Transverse colon (tissue), 4 donors: ENCODE results near the gene RNF207. TPM values are rescaled to one million over a fixed set of nuclear protein-coding genes. Genes with fewer than 3 reads are reported as not detected.

Source experiments
- DNase-seq: peaks from one replicate; pipeline ENCODE4 v3.0.0-alpha.2; 2019
- H3K27ac ChIP-seq, 4 donors: fragments of 200-600 bp; sonication (generic); 2 replicates each; pipeline ENCODE4 v1.5.1; 2016 to 2018; ENCODE audit warnings: inconsistent platforms in 4 of 4
- H3K27me3 ChIP-seq: fragments of 200-600 bp; sonication (generic); 2 replicates; pipeline ENCODE4 v1.5.1; 2017; ENCODE audit warnings: inconsistent platforms
- H3K36me3 ChIP-seq, 4 donors: fragments of 200-600 bp; sonication (generic); 2 replicates each; pipeline ENCODE4 v1.5.1; 2017 to 2019; ENCODE audit warnings: inconsistent platforms in 4 of 4
- H3K4me1 ChIP-seq, 4 donors: fragments of 200-600 bp; sonication (generic); 2 replicates each; pipeline ENCODE4 v1.5.1; 2017 to 2020; ENCODE audit warnings: inconsistent platforms in 4 of 4
- H3K4me3 ChIP-seq, 4 donors: fragments of 200-600 bp; sonication (generic); 1 replicate in 1 of 4; 2 replicates in 3 of 4; pipeline versions ENCODE4 v1.5.1 to v1.6.1; 2017 to 2019; ENCODE audit warnings: inconsistent platforms in 4 of 4
- H3K9me3 ChIP-seq, 2 donors: fragments of 200-600 bp; sonication (generic); 2 replicates each; pipeline ENCODE4 v1.5.1; 2017 to 2019; ENCODE audit warnings: inconsistent platforms in 2 of 2
- CTCF ChIP-seq, 5 experiments: fragments of 200-600 bp in 3 of 5; fragments of 450-650 bp in 2 of 5; sonication (generic) in 3 of 5; IDR thresholded peaks; 1 replicate in 2 of 5; 2 replicates in 3 of 5; pipeline ENCODE4 v1.5.1; 2016 to 2017; ENCODE audit warnings: antibody characterized with exemption in 5 of 5, inconsistent platforms in 3 of 5, mild to moderate bottlenecking in 2 of 5, moderate library complexity in 1 of 5
- EP300 ChIP-seq: sonication (generic); formaldehyde crosslinking; IDR thresholded peaks from one replicate; pipeline ENCODE4 v1.6.1; 2017; ENCODE audit warnings: antibody characterized with exemption, low read depth
- POLR2A ChIP-seq: fragments of 450-650 bp; IDR thresholded peaks from one replicate; pipeline ENCODE4 v1.6.1; 2016; ENCODE audit warnings: antibody characterized with exemption, mild to moderate bottlenecking, moderate library complexity
- POLR2AphosphoS5 ChIP-seq, 3 donors: sonication (generic); formaldehyde crosslinking; IDR thresholded peaks; one replicate each; pipeline ENCODE4 v1.6.1; 2016; ENCODE audit warnings: antibody characterized with exemption in 3 of 3
- WGBS, 2 donors: methylation state at CpG; one replicate each; pipeline ENCODE4 v1.1.5; 2018; ENCODE audit warnings: low coverage in 1 of 2; 5-methylcytosine and 5-hydroxymethylcytosine counted together
- in situ Hi-C, 4 donors: fragments of 200-750 bp; cut with MboI; loops; one replicate each; pipeline versions ENCODE4 v1.15.0 to v1.15.1; 2017; ENCODE audit warnings: low sequenced_read_pairs in 3 of 4, low pct_ligation_motif_present in 1 of 4, low pct_unique_long_range_greater_than_20kb in 1 of 4
- intact Hi-C: fragments of 100-400 bp; cut with DNase I; formaldehyde crosslinking; loops from one replicate; pipeline ENCODE4 v1.15.1; 2023; ENCODE audit warnings: low total_unique reads
- total RNA-seq, 4 donors: library from RNA; depleted of rRNA; stranded (reverse); fragments of >200 nt; gene quantifications; one replicate each; pipeline ENCODE4 v1.1.0, GENCODE V29; 2016

The RNF207 gene
- total RNA-seq, 4 donors from 2014 or later, result 82.6 to 1,341 (median 190) TPM

GRCh38 chr1:6166655-6167390 is 39.1 kb upstream of the RNF207 start:
- WGBS, 2 donors, result 50 to 81% methylated on average over 1 to 19 of the region's 19 CpGs
- no peak for DNase-seq
- no peak overlapping the region for H3K27ac ChIP-seq
- no peak for TF ChIP-seq POLR2A
- in situ Hi-C loops, result no loop called here
- H3K4me3 ChIP-seq, result no peak overlapping the region
- intact Hi-C loops, result no loop called here
- no peaks in the 10 kb centered on the region for H3K36me3 ChIP-seq
- H3K9me3 ChIP-seq, result no peaks in the 10 kb centered on the region
- H3K4me1 ChIP-seq, result no peaks in the 10 kb centered on the region
- H3K27me3 ChIP-seq, result peaks cover 50% of the 10 kb centered on the region

- Histone ChIP-seq H3K27me3 (peaks cover 50% of the 10 kb centered on the region), H3K4me1 (no peaks in the 10 kb centered on the region), H3K4me3 (no peak overlapping the region), H3K36me3 (no peaks in the 10 kb centered on the region), H3K27ac (no peak overlapping the region), H3K9me3 (no peaks in the 10 kb centered on the region)
- 80 to 84% methylated on average over 18 to 34 of the region's 34 CpGs for WGBS, 2 donors
- intact Hi-C loops, result no loop called here
- TF ChIP-seq POLR2A, result no peak
- no peak for TF ChIP-seq CTCF (IDR thresholded peaks at IDR 0.05)
- no peak for TF ChIP-seq EP300
- TF ChIP-seq POLR2AphosphoS5 (IDR thresholded peaks at IDR 0.05), result no peak
- no peak for DNase-seq
- in situ Hi-C loops, result no loop called here
Measured at GRCh38 chr1:6167391-6168303, 38.3 kb upstream of the RNF207 start.

GRCh38 chr1:6168947-6169586 is 36.9 kb upstream of the RNF207 start:
- intact Hi-C loops (no loop called here), in situ Hi-C loops (no loop called here)
- 30 to 73% methylated on average over 2 to 18 of the region's 18 CpGs for WGBS, 2 donors
- Histone ChIP-seq H3K27me3 (peaks cover 37% of the 10 kb centered on the region), H3K4me3 (no peak overlapping the region), H3K27ac (no peak overlapping the region), H3K9me3 (no peaks in the 10 kb centered on the region), H3K36me3 (no peaks in the 10 kb centered on the region), H3K4me1 (no peaks in the 10 kb centered on the region)
- no peak for DNase-seq
- TF ChIP-seq POLR2A, result no peak
- TF ChIP-seq EP300, result no peak
- TF ChIP-seq CTCF (IDR thresholded peaks at IDR 0.05), result no peak

- TF ChIP-seq EP300 (no peak), POLR2A (no peak), CTCF (IDR thresholded peaks at IDR 0.05) (no peak), POLR2AphosphoS5 (IDR thresholded peaks at IDR 0.05) (no peak)
- peaks cover 35% of the 10 kb centered on the region for H3K27me3 ChIP-seq
- WGBS, 2 donors, result 59% methylated on average over 9 of the region's 16 CpGs; no CpG with 5 or more reads in 1 of the 2 donors
Measured at GRCh38 chr1:6170116-6170741, 35.7 kb upstream of the RNF207 start.

More at GRCh38 chr1:6170116-6170741, 35.7 kb upstream of the RNF207 start:
- Histone ChIP-seq H3K4me3 (no peak overlapping the region), H3K4me1 (no peaks in the 10 kb centered on the region), H3K27ac (no peak overlapping the region), H3K9me3 (no peaks in the 10 kb centered on the region), H3K36me3 (no peaks in the 10 kb centered on the region)
- no peak for DNase-seq
- in situ Hi-C loops (no loop called here), intact Hi-C loops (no loop called here)
